Naive thymus-derived CD4-positive, alpha-beta T cell (primary cell): ENCODE results near the gene SHISA4. TPM values are rescaled to one million over a fixed set of nuclear protein-coding genes. Genes with fewer than 3 reads are reported as not detected.
"Not testable (repeated sequence)": the region's sequence is repeated elsewhere in the genome, so short reads cannot be mapped to it uniquely, and the experiment has no call there.

Experiments used
- ATAC-seq: fragments of 150-1000 bp; cut with Tn5 transposase; 2 replicates; pipeline ENCODE4 v1.10.0; 2021; ENCODE audit warnings: mild to moderate bottlenecking, moderate library complexity
- CTCF ChIA-PET: fragments of 350-600 bp; sonication (Branson Sonifier 250); formaldehyde crosslinking; loops from one replicate; lab custom pipeline; 2021; ENCODE audit warnings: antibody characterized with exemption; lab: Charles Lee
- POLR2A ChIA-PET: fragments of 350-600 bp; sonication (Branson Sonifier 250); formaldehyde crosslinking; loops from one replicate; lab custom pipeline; 2021; ENCODE audit warnings: antibody characterized with exemption, inconsistent platforms; lab: Charles Lee
- DNase-seq, 9 donors: peaks; one replicate each; pipeline versions ENCODE4 v3.0.0 to v3.0.0-alpha.2; 2020 to 2022; ENCODE audit warnings: mixed read lengths in 1 of 9
- H3K27ac ChIP-seq: one replicate; pipeline ENCODE4 v1.7.0; 2013; ENCODE audit warnings: mild to moderate bottlenecking, low read depth, low read length, moderate library complexity
- H3K27me3 ChIP-seq, 2 donors: one replicate each; pipeline ENCODE4 v1.7.0; 2013; ENCODE audit warnings: low read length in 2 of 2, mild to moderate bottlenecking in 2 of 2, moderate library complexity in 2 of 2; ENCODE audit not compliant: control insufficient read depth in 2 of 2, insufficient read depth in 2 of 2
- H3K36me3 ChIP-seq, 3 experiments: 1 replicate in 2 of 3; 2 replicates in 1 of 3; pipeline ENCODE4 v1.7.0; 2013; ENCODE audit warnings: low read length in 3 of 3, mild to moderate bottlenecking in 3 of 3, moderate library complexity in 1 of 3; ENCODE audit not compliant: insufficient read depth in 3 of 3, control insufficient read depth in 2 of 3
- H3K4me1 ChIP-seq, 2 donors: one replicate each; pipeline ENCODE4 v1.7.0; 2013; ENCODE audit warnings: low read length in 2 of 2, mild to moderate bottlenecking in 2 of 2, moderate library complexity in 1 of 2; ENCODE audit not compliant: control insufficient read depth in 2 of 2, insufficient read depth in 2 of 2
- H3K4me3 ChIP-seq: 2 replicates; pipeline ENCODE4 v1.7.0; 2013; ENCODE audit warnings: mild to moderate bottlenecking, low read length
- H3K9me3 ChIP-seq, 3 experiments: 1 replicate in 2 of 3; 2 replicates in 1 of 3; pipeline ENCODE4 v1.7.0; 2013; ENCODE audit warnings: low read length in 3 of 3; ENCODE audit not compliant: control insufficient read depth in 2 of 3
- H3K27ac Mint-ChIP-seq, 9 donors: one replicate each; pipeline ENCODE4 v1.8.0; 2020 to 2022; ENCODE audit warnings: mixed read lengths in 9 of 9, mild to moderate bottlenecking in 8 of 9, moderate library complexity in 5 of 9, inconsistent platforms in 2 of 9
- H3K27me3 Mint-ChIP-seq, 5 donors: one replicate each; pipeline ENCODE4 v1.8.0; 2021 to 2022; ENCODE audit warnings: mixed read lengths in 5 of 5, mild to moderate bottlenecking in 1 of 5
- H3K36me3 Mint-ChIP-seq, 5 donors: one replicate each; pipeline ENCODE4 v1.8.0; 2020 to 2022; ENCODE audit warnings: mixed read lengths in 5 of 5, mild to moderate bottlenecking in 3 of 5, inconsistent platforms in 1 of 5
- H3K4me1 Mint-ChIP-seq, 7 donors: one replicate each; pipeline ENCODE4 v1.8.0; 2020 to 2022; ENCODE audit warnings: mixed read lengths in 7 of 7, mild to moderate bottlenecking in 3 of 7, inconsistent platforms in 1 of 7
- H3K4me3 Mint-ChIP-seq, 10 donors: one replicate each; pipeline ENCODE4 v1.8.0; 2020 to 2022; ENCODE audit warnings: mild to moderate bottlenecking in 10 of 10, mixed read lengths in 10 of 10, moderate library complexity in 6 of 10, inconsistent platforms in 2 of 10
- H3K9me3 Mint-ChIP-seq, 11 donors: one replicate each; pipeline ENCODE4 v1.8.0; 2020 to 2022; ENCODE audit warnings: mixed read lengths in 11 of 11, mild to moderate bottlenecking in 4 of 11, inconsistent platforms in 1 of 11, moderate library complexity in 1 of 11
- intact Hi-C, 2 donors: fragments of 100-400 bp; cut with micrococcal nuclease; formaldehyde crosslinking; loops; one replicate each; pipeline ENCODE4 v1.15.1; 2023
- microRNA-seq: library from miRNA; unstranded; fragments of <30 nt; microRNA quantifications from one replicate; pipeline ENCODE4 v1.2.0, GENCODE V29; 2022; ENCODE audit warnings: borderline microRNAs expressed
- polyA plus RNA-seq, 2 donors: library from polyadenylated mRNA; unstranded; fragments of 300-500 nt; fragmentation: Illumina TruSeq; gene quantifications; one replicate each; pipeline ENCODE4 v1.2.3, GENCODE V29; 2021
- total RNA-seq, 6 experiments: library from RNA in 5 of 6; stranded (reverse) in 5 of 6; gene quantifications; 1 replicate in 5 of 6; 2 replicates in 1 of 6; pipeline ENCODE4 v1.2.3 and lab custom pipeline; 2021 to 2026

SHISA4 gene
- total and polyA plus RNA-seq, 7 experiments from 2014 or later, result 0.30 to 1.4 (median 0.66) TPM; not detected in 2

DNA sequence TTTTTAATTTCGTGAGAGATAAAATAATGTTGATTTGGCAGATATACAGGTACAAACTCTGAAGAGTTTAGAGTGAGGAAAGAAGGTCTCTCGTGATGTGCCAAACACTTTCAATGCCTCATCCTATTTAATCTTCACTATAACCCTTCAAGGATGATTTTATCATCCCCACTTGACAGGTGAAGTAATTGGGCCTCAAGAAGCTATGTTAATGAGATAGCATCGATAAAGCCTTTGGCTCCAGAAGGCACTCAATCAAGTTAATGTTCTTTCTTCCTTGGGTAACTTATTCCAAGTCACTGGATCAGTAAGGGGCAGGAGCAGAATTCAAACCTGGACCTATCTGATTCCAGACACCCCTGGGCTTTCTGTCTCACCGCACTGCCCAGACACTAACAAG is 50.5 kb downstream of the SHISA4 start:
- no peaks in the 10 kb centered on the region for H3K36me3 ChIP-seq
- DNase-seq (no peak), ATAC-seq (no peak)
- Mint-ChIP-seq H3K36me3 (no peaks in the 10 kb centered on the region), H3K27ac (no peak overlapping the region), H3K27me3 (peaks cover 11 to 36% (median 14%) of the 10 kb centered on the region in 5 donors), H3K9me3 (no peaks in the 10 kb centered on the region), H3K4me1 (no peaks in the 10 kb centered on the region), H3K4me3 (no peak overlapping the region)
- no peak overlapping the region for H3K27ac ChIP-seq
- intact Hi-C loops, result no loop called here
- no peaks in the 10 kb centered on the region for H3K27me3 ChIP-seq
- H3K4me3 ChIP-seq, result no peak overlapping the region
- H3K4me1 ChIP-seq, result no peaks in the 10 kb centered on the region
- no peaks in the 10 kb centered on the region for H3K9me3 ChIP-seq
- ChIA-PET POLR2A (no interaction called here), CTCF (no interaction called here)

- no peak for ATAC-seq
Observed at GRCh38 chr1:201939574-201939973, 50.9 kb downstream of the SHISA4 start.

GRCh38 chr1:201940316-201940715 is 51.6 kb downstream of the SHISA4 start:
- H3K36me3 Mint-ChIP-seq, H3K27ac ChIP-seq, H3K9me3 ChIP-seq, H3K4me1 ChIP-seq, H3K27me3 ChIP-seq, H3K27ac Mint-ChIP-seq, DNase-seq, H3K9me3 Mint-ChIP-seq, H3K4me1 Mint-ChIP-seq, CTCF ChIA-PET, intact Hi-C loops, H3K4me3 ChIP-seq, ATAC-seq, POLR2A ChIA-PET, H3K36me3 ChIP-seq, H3K4me3 Mint-ChIP-seq: not testable (repeated sequence)
- peaks cover 20 to 38% (median 22%) of the 10 kb centered on the region in 5 donors for H3K27me3 Mint-ChIP-seq

More at GRCh38 chr1:201939574-201939973, 50.9 kb downstream of the SHISA4 start:
- POLR2A ChIA-PET, result no interaction called here
- Mint-ChIP-seq H3K4me3 (no peak overlapping the region), H3K4me1 (no peaks in the 10 kb centered on the region), H3K27ac (no peak overlapping the region), H3K27me3 (peaks cover 13 to 36% (median 15%) of the 10 kb centered on the region in 5 donors), H3K9me3 (no peaks in the 10 kb centered on the region), H3K36me3 (no peaks in the 10 kb centered on the region)
- H3K27ac ChIP-seq, result no peak overlapping the region
- H3K36me3 ChIP-seq, result no peaks in the 10 kb centered on the region
- CTCF ChIA-PET, result no interaction called here
- no peaks in the 10 kb centered on the region for H3K4me1 ChIP-seq
- H3K4me3 ChIP-seq, result no peak overlapping the region
- no peak for DNase-seq
- no peaks in the 10 kb centered on the region for H3K9me3 ChIP-seq
- no peaks in the 10 kb centered on the region for H3K27me3 ChIP-seq
- intact Hi-C loops, result no loop called here

DNA sequence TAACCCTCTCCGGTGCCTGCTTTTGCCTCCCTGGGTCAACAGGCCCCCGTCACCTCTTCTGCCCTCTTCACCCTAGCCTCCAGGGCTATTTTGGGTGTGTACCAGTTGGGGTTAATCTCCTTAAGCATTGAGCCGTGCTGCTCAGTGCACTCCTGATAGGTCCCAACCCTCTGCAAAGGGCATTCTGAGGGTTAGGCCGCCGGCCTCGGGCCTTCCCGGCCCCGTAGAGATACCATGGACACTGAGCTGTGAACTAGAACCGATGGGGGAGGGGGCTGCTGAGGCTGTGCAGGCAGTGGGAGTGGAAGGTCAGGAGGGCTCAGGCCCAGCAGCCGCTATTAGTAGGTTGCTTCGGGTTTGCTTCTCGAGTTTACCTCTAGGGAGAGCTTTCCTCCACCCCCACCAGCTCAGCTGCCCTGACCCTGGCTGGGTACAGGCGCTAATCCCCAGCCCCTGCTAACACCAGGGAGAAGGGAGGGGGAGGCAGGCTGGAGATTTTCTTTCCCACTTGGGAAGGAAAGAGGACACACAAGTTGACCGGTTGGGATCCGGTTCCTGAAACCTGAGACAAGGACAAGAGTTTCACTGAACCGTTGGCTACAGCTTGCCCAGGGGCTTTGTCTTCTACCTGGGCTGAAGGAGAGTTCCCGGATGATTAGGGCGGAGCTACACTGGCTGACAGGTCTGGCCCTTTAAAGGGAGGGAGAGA is 52.9 kb downstream of the SHISA4 start:
- Mint-ChIP-seq H3K27ac (no peak overlapping the region), H3K9me3 (no peaks in the 10 kb centered on the region), H3K4me1 (peaks cover 0 to 17% (median 9%) of the 10 kb centered on the region in 7 donors), H3K4me3 (no peak overlapping the region), H3K27me3 (peaks cover 29 to 46% (median 33%) of the 10 kb centered on the region in 5 donors), H3K36me3 (no peaks in the 10 kb centered on the region)
- no peaks in the 10 kb centered on the region for H3K4me1 ChIP-seq
- POLR2A ChIA-PET, result no interaction called here
- no peak overlapping the region for H3K4me3 ChIP-seq
- intact Hi-C loops, result no loop called here
- no peaks in the 10 kb centered on the region for H3K36me3 ChIP-seq
- H3K27ac ChIP-seq, result no peak overlapping the region
- DNase-seq (no peak), ATAC-seq (no peak)
- no peaks in the 10 kb centered on the region for H3K9me3 ChIP-seq
- CTCF ChIA-PET, result interaction anchor here (0.7 kb wide), 1 partner anchor 378 kb away, joined by 3 read pairs; no protein-coding TSS in a partner anchor
- peaks cover 0 to 7% of the 10 kb centered on the region in 2 donors for H3K27me3 ChIP-seq

- Histone ChIP-seq H3K4me3 (no peak overlapping the region), H3K4me1 (no peaks in the 10 kb centered on the region), H3K9me3 (no peaks in the 10 kb centered on the region), H3K36me3 (no peaks in the 10 kb centered on the region), H3K27me3 (peaks cover 0 to 7% of the 10 kb centered on the region in 2 donors), H3K27ac (no peak overlapping the region)
- ATAC-seq (no peak), DNase-seq (no peak)
- Mint-ChIP-seq H3K36me3 (no peaks in the 10 kb centered on the region), H3K27ac (no peak overlapping the region), H3K4me1 (peaks cover 2 to 22% (median 13%) of the 10 kb centered on the region in 7 donors), H3K27me3 (peaks cover 35 to 50% (median 38%) of the 10 kb centered on the region in 5 donors), H3K4me3 (no peak overlapping the region), H3K9me3 (no peaks in the 10 kb centered on the region)
- POLR2A ChIA-PET, result no interaction called here
- intact Hi-C loops, result no loop called here
- CTCF ChIA-PET, result interaction anchor here (0.7 kb wide), 1 partner anchor 378 kb away, joined by 3 read pairs; no protein-coding TSS in a partner anchor
Observed at GRCh38 chr1:201942129-201942495, 53.4 kb downstream of the SHISA4 start.

Small RNA genes within 50 kb of the gene (microRNA-seq; reads per million reads assigned to microRNA genes)
- not detected for gene MIR6739

Other genes starting within 250 kb of the SHISA4 start
- gene IPO9, start 59.7 kb upstream of the SHISA4 start, total RNA-seq, result 10 to 100 TPM; 28.7 to 55.3 (median 37.9) TPM
- 10 to 100 TPM; 20.8 to 24.7 TPM for gene IPO9, start 59.7 kb upstream of the SHISA4 start, polyA plus RNA-seq
- not detected for gene LMOD1, start 57.6 kb downstream of the SHISA4 start, total RNA-seq
- not detected for gene LMOD1, start 57.6 kb downstream of the SHISA4 start, polyA plus RNA-seq
- gene TIMM17A, start 66.6 kb downstream of the SHISA4 start, total RNA-seq, result 10 to 100 TPM; 27.1 to 58.4 (median 43.1) TPM
- gene TIMM17A, start 66.6 kb downstream of the SHISA4 start, polyA plus RNA-seq, result 10 to 100 TPM; 20.6 to 25.5 TPM
- 10 to 100 TPM; 19.4 to 43.4 (median 26.8) TPM for gene RNPEP, start 93.8 kb downstream of the SHISA4 start, total RNA-seq
- gene RNPEP, start 93.8 kb downstream of the SHISA4 start, polyA plus RNA-seq, result 10 to 100 TPM; 23.1 to 30.2 TPM
- 1 to 10 TPM in 3 of 5 experiments, under 1 TPM in 2; 0.19 to 2.8 (median 2.0) TPM for gene ELF3, start 121.7 kb downstream of the SHISA4 start, total RNA-seq
- gene ELF3, start 121.7 kb downstream of the SHISA4 start, polyA plus RNA-seq, result under 1 TPM in 1 of 2 donors, not detected in 1; 0.29 TPM
- gene GPR37L1, start 234.0 kb downstream of the SHISA4 start, total RNA-seq, result not detected
- under 1 TPM; 0.02 to 0.09 TPM for gene GPR37L1, start 234.0 kb downstream of the SHISA4 start, polyA plus RNA-seq